NT2/D1 (cell line): ENCODE data around the gene PPM1K.

Experiments used
- DNase-seq: peaks from one replicate; pipeline ENCODE4 v3.0.0-alpha.2; 2011; ENCODE audit warnings: low read depth, low spot score
- H3K27me3 ChIP-seq: 2 replicates; pipeline ENCODE4 v1.6.0; 2011; ENCODE audit warnings: mild to moderate bottlenecking; ENCODE audit not compliant: insufficient read length, insufficient read depth
- H3K36me3 ChIP-seq: 2 replicates; pipeline ENCODE4 v1.6.1; 2011; ENCODE audit warnings: mild to moderate bottlenecking, low read length, mixed read lengths; ENCODE audit not compliant: insufficient read depth, insufficient read length
- H3K4me1 ChIP-seq: 2 replicates; pipeline ENCODE4 v1.5.1; 2011; ENCODE audit not compliant: insufficient read depth, insufficient read length
- H3K4me3 ChIP-seq: 2 replicates; pipeline ENCODE4 v1.5.1; 2011; ENCODE audit warnings: low read depth; ENCODE audit not compliant: insufficient read length
- H3K9ac ChIP-seq: 2 replicates; pipeline ENCODE4 v1.6.0; 2011; ENCODE audit warnings: low read depth; ENCODE audit not compliant: insufficient read length
- H3K9me3 ChIP-seq: 2 replicates; pipeline ENCODE4 v1.5.1; 2011; ENCODE audit warnings: mild to moderate bottlenecking, low read length; ENCODE audit not compliant: insufficient read depth
- SUZ12 ChIP-seq: IDR thresholded peaks from 2 replicates; pipeline ENCODE4 v1.6.1; 2011; ENCODE audit not compliant: insufficient read length, insufficient read depth; ENCODE audit errors: extremely low read depth
- YY1 ChIP-seq: IDR thresholded peaks from 2 replicates; pipeline ENCODE4 v1.6.1; 2011; ENCODE audit not compliant: insufficient read length, insufficient read depth
- ZNF274 ChIP-seq: IDR thresholded peaks from 2 replicates; pipeline ENCODE4 v1.6.1; 2011; ENCODE audit warnings: mild to moderate bottlenecking, low read depth, low read length

The PPM1K gene

GRCh38 chr4:88247148-88247547 lies 37.2 kb downstream of the PPM1K start:
- Histone ChIP-seq H3K27me3 (no peaks in the 10 kb centered on the region), H3K36me3 (no peaks in the 10 kb centered on the region), H3K4me3 (no peak overlapping the region), H3K9me3 (no peaks in the 10 kb centered on the region), H3K4me1 (no peaks in the 10 kb centered on the region), H3K9ac (no peak overlapping the region)
- no peak for DNase-seq
- TF ChIP-seq ZNF274 (no peak), YY1 (no peak), SUZ12 (no peak)

GRCh38 chr4:88246600-88246999 lies 37.8 kb downstream of the PPM1K start:
- H3K9me3 ChIP-seq, result no peaks in the 10 kb centered on the region
- H3K36me3 ChIP-seq, result no peaks in the 10 kb centered on the region
- H3K9ac ChIP-seq, result no peak overlapping the region
- no peak overlapping the region for H3K4me3 ChIP-seq
- DNase-seq, result no peak
- no peaks in the 10 kb centered on the region for H3K27me3 ChIP-seq
- no peaks in the 10 kb centered on the region for H3K4me1 ChIP-seq
- TF ChIP-seq SUZ12 (no peak), YY1 (no peak), ZNF274 (no peak)

- no peak overlapping the region for H3K9ac ChIP-seq
- no peaks in the 10 kb centered on the region for H3K4me1 ChIP-seq
- H3K4me3 ChIP-seq, result no peak overlapping the region
- TF ChIP-seq ZNF274 (no peak), YY1 (no peak), SUZ12 (no peak)
- no peaks in the 10 kb centered on the region for H3K27me3 ChIP-seq
- no peak for DNase-seq
- no peaks in the 10 kb centered on the region for H3K36me3 ChIP-seq
- H3K9me3 ChIP-seq, result no peaks in the 10 kb centered on the region
These were observed 39.4 kb downstream of the PPM1K start for GRCh38 chr4:88244816-88245579.

- Histone ChIP-seq H3K9me3 (no peaks in the 10 kb centered on the region), H3K4me3 (no peak overlapping the region), H3K27me3 (no peaks in the 10 kb centered on the region), H3K4me1 (no peaks in the 10 kb centered on the region), H3K36me3 (no peaks in the 10 kb centered on the region), H3K9ac (no peak overlapping the region)
- DNase-seq, result no peak
- TF ChIP-seq ZNF274 (no peak), SUZ12 (no peak), YY1 (no peak)
These were observed 40.3 kb downstream of the PPM1K start for GRCh38 chr4:88244056-88244455.

GRCh38 chr4:88242144-88242543 lies 42.2 kb downstream of the PPM1K start:
- Histone ChIP-seq H3K9ac (no peak overlapping the region), H3K4me1 (no peaks in the 10 kb centered on the region), H3K4me3 (no peak overlapping the region), H3K36me3 (no peaks in the 10 kb centered on the region), H3K9me3 (no peaks in the 10 kb centered on the region), H3K27me3 (no peaks in the 10 kb centered on the region)
- DNase-seq, result no peak
- TF ChIP-seq SUZ12 (no peak), ZNF274 (no peak)

- no peaks in the 10 kb centered on the region for H3K4me1 ChIP-seq
- no peaks in the 10 kb centered on the region for H3K27me3 ChIP-seq
- no peaks in the 10 kb centered on the region for H3K36me3 ChIP-seq
- H3K4me3 ChIP-seq, result no peak overlapping the region
- H3K9ac ChIP-seq, result no peak overlapping the region
- no peak for TF ChIP-seq YY1
- TF ChIP-seq ZNF274, result no peak
- no peak for TF ChIP-seq SUZ12
- H3K9me3 ChIP-seq, result no peaks in the 10 kb centered on the region
- DNase-seq, result no peak
These were observed 44.1 kb downstream of the PPM1K start for GRCh38 chr4:88240297-88240714.

GRCh38 chr4:88230969-88231771 lies 53.2 kb downstream of the PPM1K start:
- H3K4me1 ChIP-seq, result no peaks in the 10 kb centered on the region
- TF ChIP-seq YY1 (no peak), SUZ12 (no peak)
- H3K4me3 ChIP-seq, result no peak overlapping the region
- no peaks in the 10 kb centered on the region for H3K9me3 ChIP-seq
- no peaks in the 10 kb centered on the region for H3K36me3 ChIP-seq
- no peak overlapping the region for H3K9ac ChIP-seq
- no peaks in the 10 kb centered on the region for H3K27me3 ChIP-seq
- DNase-seq, result no peak
